Measurements from ENCODE around the gene MBNL2.
A peak's percentile ranks its signal among the peaks of the same experiment; 100 is the strongest.

DNA sequence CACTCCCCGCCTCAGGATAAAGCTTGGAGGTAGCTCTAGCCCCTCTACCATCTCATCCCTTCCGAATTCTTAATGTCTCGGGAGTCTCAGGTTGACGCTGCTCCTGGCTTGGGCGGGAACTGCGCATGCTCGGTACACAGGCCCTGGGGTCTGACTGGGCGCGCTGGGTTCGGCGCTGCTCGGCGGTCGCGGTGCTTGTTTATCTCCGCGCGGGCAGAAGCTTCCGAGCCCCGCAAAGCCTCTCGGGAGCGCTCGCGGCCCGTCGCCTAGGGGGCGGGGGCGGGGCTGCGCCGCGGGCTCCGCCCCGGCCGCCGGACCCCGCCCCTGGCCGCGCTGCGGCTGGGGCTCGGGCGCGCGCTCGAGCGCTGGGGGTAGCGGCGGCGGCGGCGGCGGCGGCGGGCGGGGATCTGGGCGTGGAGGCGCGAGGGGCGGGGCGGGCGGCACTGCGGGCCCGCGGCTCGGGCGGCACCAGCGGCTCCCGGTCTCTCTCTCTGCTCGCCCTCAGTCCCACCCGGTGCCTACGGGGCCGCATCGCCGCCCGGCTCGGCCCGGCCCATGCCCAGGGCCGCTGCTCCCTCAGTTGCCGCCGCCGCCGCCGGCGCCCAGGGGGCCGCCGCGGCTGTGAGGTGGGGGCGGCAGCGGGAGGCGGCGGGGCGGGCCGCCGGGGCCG lies 211.7 kb downstream of the MBNL2 start, which contains the start of gene RAP2A:
- peak; percentile 63 for TF ChIP-seq POLR2AphosphoS5 (IDR thresholded peaks at IDR 0.05)
- TF ChIP-seq, protein P1, sequence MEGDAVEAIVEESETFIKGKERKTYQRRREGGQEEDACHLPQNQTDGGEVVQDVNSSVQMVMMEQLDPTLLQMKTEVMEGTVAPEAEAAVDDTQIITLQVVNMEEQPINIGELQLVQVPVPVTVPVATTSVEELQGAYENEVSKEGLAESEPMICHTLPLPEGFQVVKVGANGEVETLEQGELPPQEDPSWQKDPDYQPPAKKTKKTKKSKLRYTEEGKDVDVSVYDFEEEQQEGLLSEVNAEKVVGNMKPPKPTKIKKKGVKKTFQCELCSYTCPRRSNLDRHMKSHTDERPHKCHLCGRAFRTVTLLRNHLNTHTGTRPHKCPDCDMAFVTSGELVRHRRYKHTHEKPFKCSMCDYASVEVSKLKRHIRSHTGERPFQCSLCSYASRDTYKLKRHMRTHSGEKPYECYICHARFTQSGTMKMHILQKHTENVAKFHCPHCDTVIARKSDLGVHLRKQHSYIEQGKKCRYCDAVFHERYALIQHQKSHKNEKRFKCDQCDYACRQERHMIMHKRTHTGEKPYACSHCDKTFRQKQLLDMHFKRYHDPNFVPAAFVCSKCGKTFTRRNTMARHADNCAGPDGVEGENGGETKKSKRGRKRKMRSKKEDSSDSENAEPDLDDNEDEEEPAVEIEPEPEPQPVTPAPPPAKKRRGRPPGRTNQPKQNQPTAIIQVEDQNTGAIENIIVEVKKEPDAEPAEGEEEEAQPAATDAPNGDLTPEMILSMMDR (IDR thresholded peaks at IDR 0.05): peak in 2 of 4 experiments; percentile 19 to 20
